Right lobe of liver (tissue), 6 donors: ENCODE results near the gene DAZ2. TPM values are rescaled to one million over a fixed set of nuclear protein-coding genes. Genes with fewer than 3 reads are reported as not detected.
"Not testable (repeated sequence)": the region's sequence is repeated elsewhere in the genome, so short reads cannot be mapped to it uniquely, and the experiment has no call there.

Experiments used
- ATAC-seq, 4 donors: fragments of 200-7000 bp; cut with Tn5 transposase; one replicate each; pipeline ENCODE4 v1.9.1; 2020; ENCODE audit warnings: mild to moderate bottlenecking in 4 of 4, moderate library complexity in 4 of 4
- DNase-seq, 3 donors: peaks; one replicate each; pipeline ENCODE4 v3.0.0-alpha.2; 2020
- H3K27ac ChIP-seq, 3 donors: fragments of 200-600 bp; one replicate each; pipeline ENCODE4 v1.8.0; 2022
- H3K27me3 ChIP-seq, 2 donors: fragments of 200-600 bp; one replicate each; pipeline ENCODE4 v1.8.0; 2022
- H3K36me3 ChIP-seq, 4 donors: fragments of 200-600 bp; sonication (generic) in 1 of 4; one replicate each; pipeline versions ENCODE4 v1.5.1 to v1.8.0; 2017 to 2022; ENCODE audit warnings: control low read depth in 1 of 4
- H3K4me1 ChIP-seq, 4 donors: fragments of 200-600 bp; sonication (generic) in 1 of 4; one replicate each; pipeline versions ENCODE4 v1.5.1 to v1.8.0; 2017 to 2022; ENCODE audit warnings: control low read depth in 1 of 4
- H3K4me3 ChIP-seq, 3 donors: fragments of 200-600 bp; one replicate each; pipeline ENCODE4 v1.8.0; 2022
- H3K9me3 ChIP-seq, 4 donors: fragments of 200-600 bp; sonication (generic) in 1 of 4; one replicate each; pipeline versions ENCODE4 v1.5.1 to v1.8.0; 2017 to 2022; ENCODE audit warnings: control low read depth in 1 of 4
- WGBS: methylation state at CpG from one replicate; pipeline ENCODE4 v1.1.6; 2018; ENCODE audit warnings: low coverage, low lambda C conversion rate; ENCODE audit not compliant: insufficient coverage; ENCODE audit errors: missing lambda C conversion rate; 5-methylcytosine and 5-hydroxymethylcytosine counted together
- intact Hi-C, 2 donors: fragments of 100-400 bp; cut with DNase I; formaldehyde crosslinking; loops; one replicate each; pipeline versions ENCODE4 v1.11.2 to v1.14.1; 2022
- long read RNA-seq: library from polyadenylated mRNA; unstranded; transcript quantifications from one replicate; pipeline ENCODE4 v2.0.0, GENCODE V29; 2019
- total RNA-seq, 6 experiments: library from RNA; depleted of rRNA in 2 of 6; stranded (reverse); fragments of >200 nt in 2 of 6; fragmentation: NEBNext Ultra II Directional in 3 of 6; extraction: Animal tissue kit (Norgen Biotek cat#: 25700) in 3 of 6; gene quantifications; one replicate each; pipeline versions ENCODE4 v1.1.0 to v1.2.4, GENCODE V29; 2016 to 2023
- donor health status: DM: no; HTN: yes; CAD: no.
- donor health status: DM: no; HTN: no; CAD: no.
- donor health status: DM: no; HTN: no; CAD: no.
- donor health status: DM: no; HTN: yes; CAD: no.
- donor health status: DM: no; HTN: yes; CAD: no.

Gene DAZ2, protein sequence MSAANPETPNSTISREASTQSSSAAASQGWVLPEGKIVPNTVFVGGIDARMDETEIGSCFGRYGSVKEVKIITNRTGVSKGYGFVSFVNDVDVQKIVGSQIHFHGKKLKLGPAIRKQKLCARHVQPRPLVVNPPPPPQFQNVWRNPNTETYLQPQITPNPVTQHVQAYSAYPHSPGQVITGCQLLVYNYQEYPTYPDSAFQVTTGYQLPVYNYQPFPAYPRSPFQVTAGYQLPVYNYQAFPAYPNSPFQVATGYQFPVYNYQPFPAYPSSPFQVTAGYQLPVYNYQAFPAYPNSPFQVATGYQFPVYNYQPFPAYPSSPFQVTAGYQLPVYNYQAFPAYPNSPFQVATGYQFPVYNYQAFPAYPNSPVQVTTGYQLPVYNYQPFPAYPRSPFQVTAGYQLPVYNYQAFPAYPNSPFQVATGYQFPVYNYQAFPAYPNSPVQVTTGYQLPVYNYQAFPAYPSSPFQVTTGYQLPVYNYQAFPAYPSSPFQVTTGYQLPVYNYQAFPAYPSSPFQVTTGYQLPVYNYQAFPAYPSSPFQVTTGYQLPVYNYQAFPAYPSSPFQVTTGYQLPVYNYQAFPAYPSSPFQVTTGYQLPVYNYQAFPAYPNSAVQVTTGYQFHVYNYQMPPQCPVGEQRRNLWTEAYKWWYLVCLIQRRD
- not detected for total RNA-seq
- long read RNA-seq: 0 reads

DNA sequence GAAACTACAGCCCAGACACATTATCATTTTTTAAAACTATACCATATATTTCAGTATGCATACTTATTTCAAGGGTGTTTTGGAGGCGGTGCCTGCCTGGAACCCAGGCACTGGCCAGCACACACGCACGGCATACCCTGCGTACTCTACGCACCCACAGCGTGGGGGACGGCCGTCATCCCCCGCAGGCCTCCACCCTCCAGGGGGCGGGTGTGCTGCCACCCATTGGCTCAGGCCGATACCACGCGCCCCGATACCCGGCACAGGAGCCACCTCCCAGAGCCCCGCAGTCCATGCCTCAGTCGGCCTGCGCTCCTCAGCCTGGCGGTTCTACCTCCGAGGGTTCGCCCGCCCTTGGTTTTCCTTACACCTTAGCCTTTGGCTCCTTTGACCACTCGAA is at the start of gene DAZ2:
Gene DAZ2, plus strand, starts transcription at position 301 of the 400 bp plus-strand sequence. CDS start 208 bp downstream, outside the sequence.
- H3K4me1 ChIP-seq, DNase-seq, H3K4me3 ChIP-seq, ATAC-seq, H3K36me3 ChIP-seq, H3K27ac ChIP-seq, intact Hi-C loops, H3K27me3 ChIP-seq, H3K9me3 ChIP-seq: not testable (repeated sequence)
- WGBS: no CpG with 5 or more reads among the region's 23 CpGs

- H3K36me3 ChIP-seq, H3K27ac ChIP-seq, H3K4me1 ChIP-seq, DNase-seq, intact Hi-C loops, H3K4me3 ChIP-seq, ATAC-seq, H3K27me3 ChIP-seq, H3K9me3 ChIP-seq: not testable (repeated sequence)
- no CpG with 5 or more reads among the region's 23 CpGs for WGBS
Measured at GRCh38 chrY:23198908-23199307, 20.4 kb upstream of the DAZ2 start, which contains the start of gene DAZ1. Gene DAZ1 (minus strand): TSS chrY:23199008. CDS start chrY:23198800, 208 bp downstream.

DNA sequence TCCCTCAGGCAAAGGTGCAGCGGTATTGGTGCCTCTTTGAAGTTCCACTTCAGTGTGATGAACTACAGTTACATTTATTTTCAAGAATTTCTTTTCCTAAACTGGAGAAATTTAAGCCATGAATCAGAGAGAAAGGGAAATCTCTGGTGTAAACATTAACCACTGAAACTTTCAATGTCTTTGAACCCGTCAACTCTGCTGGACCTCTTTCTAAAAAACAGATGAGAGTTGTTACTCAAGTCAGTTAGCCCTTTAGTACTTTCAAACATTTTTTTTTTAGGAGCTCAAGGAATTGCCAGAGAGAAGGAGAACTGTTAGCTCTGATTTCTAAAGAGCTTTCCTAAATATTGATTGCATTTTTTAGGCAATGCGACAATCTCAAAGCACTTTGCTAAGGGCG is 11.9 kb upstream of the DAZ2 start:
- H3K4me1 ChIP-seq, H3K27me3 ChIP-seq, H3K36me3 ChIP-seq, H3K9me3 ChIP-seq, DNase-seq, H3K4me3 ChIP-seq, H3K27ac ChIP-seq, intact Hi-C loops: not testable (repeated sequence)
- WGBS: no CpG with 5 or more reads among the region's 4 CpGs
- peak in 1 of 4 donors; percentile 72 for ATAC-seq

DNA sequence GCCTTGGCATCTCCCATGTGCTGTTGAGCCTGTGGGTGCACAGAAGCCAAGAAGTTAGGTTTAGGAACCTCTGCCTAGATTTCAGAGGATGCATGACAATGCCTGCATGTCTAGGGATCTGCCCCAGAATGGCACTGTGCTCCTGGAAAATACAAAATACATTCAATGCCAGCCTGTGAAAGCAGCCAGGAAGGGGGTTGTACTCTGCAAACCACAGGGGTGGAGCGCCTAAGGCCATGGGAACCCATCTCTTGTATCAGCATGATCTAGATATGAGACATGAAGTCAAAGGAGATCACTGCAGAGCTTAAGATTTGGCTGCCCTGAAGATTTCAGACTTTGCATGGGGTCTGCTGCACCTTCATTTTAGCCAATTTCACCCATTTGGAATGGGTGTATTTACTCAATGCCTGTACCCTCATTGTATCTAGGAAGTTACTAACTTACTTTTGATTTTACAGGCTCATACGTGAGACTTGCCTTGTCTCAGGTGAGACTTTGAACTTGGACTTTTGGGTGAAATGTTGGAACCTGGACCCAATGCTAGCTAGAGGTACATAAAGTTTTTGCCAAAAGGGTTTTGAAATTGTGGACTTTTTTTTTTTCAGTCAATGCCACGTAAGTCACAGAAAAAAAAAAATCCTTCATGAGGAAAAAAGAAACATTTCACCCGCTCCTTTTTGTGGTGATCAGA is 9.4 kb upstream of the DAZ2 start:
- H3K27ac ChIP-seq, H3K27me3 ChIP-seq, H3K9me3 ChIP-seq, H3K4me1 ChIP-seq, H3K4me3 ChIP-seq, intact Hi-C loops, DNase-seq, H3K36me3 ChIP-seq: not testable (repeated sequence)
- no CpG with 5 or more reads among the region's 4 CpGs for WGBS
- ATAC-seq: peak in 1 of 4 donors; percentile 81

- H3K4me1 ChIP-seq, H3K9me3 ChIP-seq, DNase-seq, H3K27me3 ChIP-seq, H3K36me3 ChIP-seq, H3K4me3 ChIP-seq, intact Hi-C loops, H3K27ac ChIP-seq: not testable (repeated sequence)
- WGBS: no CpG with 5 or more reads among the region's 4 CpGs
- peak in 1 of 4 donors; percentile 74 for ATAC-seq
Measured at GRCh38 chrY:23210681-23211080, 8.7 kb upstream of the DAZ2 start.

Other genes with a start within 250 kb of the DAZ2 start
- not detected for gene BPY2, start 235.3 kb upstream of the DAZ2 start, total RNA-seq
- gene DAZ1, start 20.5 kb upstream of the DAZ2 start, total RNA-seq: under 1 TPM in 1 of 6 experiments, not detected in 5; 0.84 TPM